Stimulated activated naive CD4-positive, alpha-beta T cell treated with Interleukin-2 at 50 U/mL for 16 hours (primary cell): Measurements from ENCODE around the gene FOXA3.

Source experiments
- DNase-seq: peaks from one replicate; lab custom pipeline; 2025; lab: John Stamatoyannopoulos, UW

Gene FOXA3

DNA sequence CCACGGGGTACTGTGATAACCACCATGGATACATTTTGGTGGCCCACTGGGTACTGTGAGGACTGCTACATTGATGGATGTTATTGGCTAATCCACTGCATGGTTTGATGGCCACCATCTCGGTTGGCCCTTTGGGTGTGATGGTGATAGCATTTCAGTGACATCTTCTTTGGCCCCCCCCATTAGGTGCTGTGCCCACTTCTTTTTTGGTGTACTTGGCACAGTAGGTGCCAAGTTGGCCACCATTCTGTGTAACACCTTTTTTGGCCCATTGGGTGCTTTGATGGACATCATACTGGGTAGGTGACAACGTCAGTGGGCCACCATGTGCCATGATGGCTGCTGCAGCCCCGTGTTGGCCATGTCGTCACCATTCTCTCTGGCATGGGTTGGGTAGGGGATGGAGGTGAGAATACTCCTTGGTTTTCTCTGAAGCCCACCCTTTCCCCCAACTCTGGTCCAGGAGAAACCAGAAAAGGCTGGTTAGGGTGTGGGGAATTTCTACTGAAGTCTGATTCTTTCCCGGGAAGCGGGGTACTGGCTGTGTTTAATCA lies 9.2 kb downstream of the FOXA3 start:
- no peak for DNase-seq

DNA sequence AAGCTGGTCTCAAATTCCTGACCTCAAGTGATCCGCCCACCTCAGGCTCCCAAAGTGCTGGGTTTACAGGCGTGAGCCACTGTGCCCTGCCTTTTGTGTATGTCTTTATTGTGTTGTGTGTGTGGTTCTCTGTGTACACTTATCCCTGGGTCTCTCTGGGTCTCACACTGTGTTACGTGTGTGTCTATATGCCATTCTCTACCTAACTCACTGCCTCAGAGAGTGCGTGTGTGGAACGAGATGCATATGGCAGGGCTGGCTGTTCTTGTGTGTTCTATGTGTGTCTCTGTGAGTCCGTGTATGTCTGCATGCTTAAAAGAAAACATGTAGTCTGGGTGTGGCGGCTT lies 10.5 kb downstream of the FOXA3 start:
- no peak for DNase-seq

DNA sequence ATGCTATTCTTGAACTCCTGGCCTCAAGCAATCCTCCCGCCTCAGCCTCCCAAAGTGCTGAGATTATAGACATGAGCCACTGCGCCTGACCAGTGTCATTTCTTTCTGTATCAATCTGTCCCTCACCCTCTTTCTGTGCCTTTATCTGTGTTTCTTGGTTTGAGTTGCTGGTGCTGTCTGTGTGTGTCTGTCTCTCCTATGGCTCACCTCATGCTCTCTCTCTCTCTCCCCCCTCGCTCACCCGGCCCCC lies 12.0 kb downstream of the FOXA3 start:
- DNase-seq = no peak

DNA sequence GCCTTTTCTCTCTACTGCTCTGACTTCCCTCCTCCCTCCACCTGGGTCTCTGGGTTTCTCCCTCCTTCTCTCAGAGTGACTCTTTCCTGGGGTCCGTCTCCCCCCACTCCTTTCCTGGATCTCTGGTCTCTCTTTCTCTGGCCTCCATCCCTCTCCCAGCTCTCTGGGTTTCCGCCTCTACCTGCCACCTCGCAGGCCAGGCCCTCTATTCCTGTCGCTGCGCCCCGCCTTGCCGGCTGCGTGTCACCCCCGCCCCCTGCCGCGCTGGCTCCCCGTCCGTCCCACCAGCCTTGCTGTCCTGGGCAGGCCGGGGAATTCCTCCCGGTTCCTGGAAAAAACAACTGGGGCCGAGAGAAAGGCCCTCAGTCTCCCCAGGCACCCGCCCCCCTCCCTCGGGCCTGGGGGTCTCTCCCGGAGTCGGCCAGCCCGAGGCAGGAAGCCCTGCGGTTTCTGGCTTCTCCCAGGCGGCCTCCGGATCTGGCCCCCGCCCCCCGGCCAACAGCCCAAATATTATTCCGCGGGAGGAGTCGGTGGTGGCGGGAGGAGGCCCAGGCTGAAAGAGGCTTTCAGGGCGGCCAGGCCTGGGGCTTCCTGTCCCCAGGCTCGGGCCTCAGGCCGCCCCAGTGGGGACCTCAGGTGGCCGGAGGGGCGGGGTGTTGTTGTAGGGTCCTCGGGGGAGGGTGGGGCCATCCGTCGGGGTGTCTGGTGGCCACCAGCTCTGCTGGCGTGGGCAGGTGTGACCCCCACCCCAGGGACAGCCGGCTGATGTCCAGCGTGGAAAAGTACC lies 12.5 kb downstream of the FOXA3 start:
- DNase-seq = peak; percentile 40

DNA sequence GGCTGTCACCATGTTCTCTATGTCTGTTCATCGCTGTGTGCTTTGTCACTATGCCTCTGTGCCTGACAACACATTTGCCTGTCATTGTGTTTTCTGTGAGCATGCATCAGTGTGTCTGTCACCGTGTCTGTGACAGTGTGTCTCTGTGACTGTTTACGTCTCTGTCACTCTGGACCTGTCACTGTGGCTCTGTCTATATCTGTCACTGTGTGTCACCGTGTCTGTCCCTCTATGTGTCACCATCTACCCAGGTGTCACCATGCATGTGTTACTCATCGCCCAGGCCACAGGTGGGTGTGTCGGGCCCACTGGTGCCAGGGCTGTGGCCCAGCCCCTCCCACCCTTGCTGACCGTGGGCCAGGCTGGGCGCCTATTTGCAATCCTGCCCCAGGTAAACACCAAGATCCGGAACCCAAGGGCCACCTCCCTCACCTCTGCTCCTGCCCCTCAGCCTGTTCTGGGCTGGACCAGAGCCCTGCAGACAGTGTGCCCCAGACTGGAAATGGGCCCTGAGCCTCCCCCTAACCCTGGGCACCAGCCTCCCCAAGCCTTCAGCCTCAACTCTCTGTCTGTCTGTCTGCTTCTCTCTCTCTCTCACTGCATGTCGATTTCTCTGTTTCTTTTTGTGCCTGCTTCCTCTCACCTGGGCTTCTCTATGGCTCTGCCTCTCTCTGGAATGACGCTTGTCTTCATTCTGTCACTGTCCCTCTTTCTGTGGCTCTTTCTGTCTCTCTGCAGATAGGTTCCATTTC lies 14.1 kb downstream of the FOXA3 start:
- DNase-seq = no peak

DNA sequence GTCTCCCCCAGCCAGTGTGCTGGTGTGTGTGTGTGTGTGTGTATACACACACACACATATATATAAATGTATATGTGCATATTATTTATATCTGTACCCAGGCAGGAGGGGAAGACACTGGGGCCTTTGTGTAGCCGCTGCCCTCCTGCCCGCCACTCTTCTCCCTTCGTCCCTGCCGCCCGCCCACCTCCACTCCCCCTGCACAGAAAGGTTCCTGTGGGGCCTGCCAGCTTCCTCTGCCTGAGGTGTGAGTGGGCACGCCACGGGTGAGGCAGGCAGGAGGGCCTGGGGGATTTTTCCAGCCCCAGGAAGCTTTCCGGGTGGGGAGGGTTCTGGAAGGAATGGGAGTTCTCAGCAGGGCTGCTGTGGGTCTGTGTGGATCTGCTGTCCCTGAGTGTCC lies 14.9 kb downstream of the FOXA3 start:
- DNase-seq = no peak

DNA sequence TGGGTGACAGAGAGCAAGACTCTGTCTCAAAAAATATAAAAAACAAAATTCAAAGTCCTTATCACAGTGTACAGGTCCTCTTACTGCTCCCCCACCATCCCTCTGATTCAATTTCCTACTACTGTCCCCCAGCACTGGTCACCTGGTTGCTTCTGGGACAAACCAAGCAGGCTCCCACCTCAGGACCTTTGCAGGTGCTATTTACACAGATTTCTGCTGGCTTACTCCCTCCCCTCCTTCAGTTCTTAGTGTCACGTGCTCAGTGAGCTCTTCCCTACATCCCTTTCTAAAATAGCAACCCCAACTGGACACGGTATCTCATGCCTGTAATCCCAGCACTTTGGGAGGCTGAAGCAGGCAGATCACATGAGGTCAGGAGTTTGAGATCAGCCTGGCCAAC lies 15.8 kb downstream of the FOXA3 start:
- no peak for DNase-seq

DNA sequence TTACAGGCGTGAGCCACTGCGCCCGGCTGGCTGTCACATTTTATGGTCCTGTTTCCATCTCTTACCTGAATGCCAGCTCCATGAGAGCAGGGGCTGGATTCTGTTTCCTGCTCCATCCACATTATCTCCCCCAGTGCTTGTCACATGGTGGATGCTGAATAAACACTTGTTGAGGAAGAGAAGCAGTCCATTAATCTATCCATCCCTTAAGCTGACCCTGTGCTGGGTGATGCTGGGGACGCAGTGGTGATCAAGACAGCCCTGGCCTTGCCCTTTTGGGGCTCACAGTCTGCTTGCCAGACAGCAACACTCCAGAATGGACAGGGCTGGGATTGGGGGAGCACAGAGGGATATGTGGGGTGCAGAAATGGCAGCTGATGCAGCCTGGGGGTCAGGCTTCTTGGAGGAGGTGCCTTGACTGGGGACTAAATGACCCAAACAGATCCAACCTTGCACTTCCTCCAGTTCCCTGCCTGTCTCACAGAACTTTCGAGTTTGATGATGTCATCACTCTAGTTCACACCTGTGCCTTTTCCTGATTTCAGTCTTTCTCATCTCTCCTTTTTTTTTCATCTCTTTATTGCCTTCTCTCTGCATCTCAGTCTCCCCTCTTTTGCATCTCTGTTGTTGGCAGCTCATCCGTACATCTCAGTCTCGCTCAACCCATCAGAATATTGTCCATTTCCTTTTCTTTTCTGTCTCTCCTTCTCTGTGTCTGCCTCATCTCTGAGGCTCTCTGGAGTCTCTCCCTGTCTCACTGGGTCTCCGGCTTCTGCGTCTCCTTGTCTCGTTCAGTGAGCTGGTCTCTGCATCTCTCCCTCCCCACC lies 17.2 kb downstream of the FOXA3 start:
- no peak for DNase-seq

DNA sequence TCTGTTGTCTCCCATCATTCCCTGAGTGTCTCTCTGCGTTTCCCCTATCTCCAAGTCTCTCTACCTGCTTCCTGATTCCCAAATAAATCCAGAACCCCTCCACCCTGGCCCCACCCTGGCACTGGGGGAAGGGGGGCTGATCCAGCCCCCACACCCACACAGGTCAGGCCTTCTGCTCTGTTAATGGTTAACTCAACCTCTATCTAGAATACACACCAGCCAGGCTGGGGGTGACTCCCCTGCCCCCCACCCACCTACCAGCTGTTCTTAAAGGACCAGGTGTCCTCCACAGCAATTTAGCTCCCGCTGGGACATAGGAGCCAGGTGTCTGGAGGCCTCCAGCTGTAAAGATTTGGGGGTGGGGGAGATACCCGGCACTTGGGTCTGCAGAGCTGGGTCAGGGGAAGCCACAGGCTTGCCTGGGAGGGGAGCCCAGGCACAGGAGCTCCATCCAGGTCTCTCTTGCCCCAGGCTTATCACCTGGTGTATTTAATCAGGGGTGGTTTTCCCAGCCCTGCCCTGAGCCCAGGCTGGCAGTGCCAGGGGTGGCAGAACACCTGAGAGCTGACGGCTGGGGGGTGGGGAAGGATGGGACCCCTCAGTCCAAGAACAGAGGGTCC lies 17.9 kb downstream of the FOXA3 start:
- no peak for DNase-seq

DNA sequence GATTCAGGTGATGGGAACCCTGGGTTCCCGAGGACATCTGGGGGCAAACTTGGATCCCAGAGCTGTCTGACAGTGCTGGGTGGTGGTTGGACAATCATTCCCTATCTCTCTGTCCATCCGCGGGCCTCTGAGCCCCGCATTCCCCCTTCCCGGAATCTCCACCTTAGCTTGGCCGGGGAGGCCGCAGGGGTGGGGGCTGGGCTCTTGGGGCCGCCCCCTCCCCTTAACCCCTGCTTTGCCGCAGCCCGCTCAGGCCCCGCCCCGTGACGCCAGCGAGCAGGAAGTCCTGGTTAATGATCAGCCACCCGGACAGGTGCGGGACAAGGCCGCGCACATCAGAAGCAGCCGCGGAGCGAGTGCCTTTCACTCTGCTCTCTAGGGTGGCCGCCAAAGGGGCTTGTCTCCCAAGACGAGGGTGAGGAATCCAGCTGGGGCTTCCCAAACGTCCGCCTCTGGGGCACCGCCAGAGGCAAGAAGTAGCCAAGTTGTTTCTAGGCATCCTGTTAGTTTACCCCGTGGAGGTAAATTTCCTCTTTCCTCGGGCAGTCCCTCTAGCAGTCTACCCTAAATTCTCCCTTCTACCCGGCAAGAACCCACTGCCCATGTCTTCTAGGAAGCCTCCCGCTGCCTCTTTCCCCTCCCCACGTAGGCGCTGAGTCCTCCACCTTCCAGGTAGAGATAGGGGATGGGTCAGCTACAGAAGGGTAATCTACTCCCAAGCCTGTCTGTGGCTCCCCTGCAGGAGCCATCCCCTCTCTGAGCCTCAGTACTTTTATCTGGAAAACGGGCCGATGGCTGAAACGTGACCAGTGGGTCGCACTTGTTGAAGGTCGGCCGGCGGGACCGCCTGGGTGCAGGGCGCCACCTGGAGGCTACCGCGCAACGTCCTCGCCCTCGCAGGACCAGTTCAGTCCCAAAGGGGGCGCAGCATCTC lies 18.8 kb downstream of the FOXA3 start:
- DNase-seq = peak; percentile 76

DNA sequence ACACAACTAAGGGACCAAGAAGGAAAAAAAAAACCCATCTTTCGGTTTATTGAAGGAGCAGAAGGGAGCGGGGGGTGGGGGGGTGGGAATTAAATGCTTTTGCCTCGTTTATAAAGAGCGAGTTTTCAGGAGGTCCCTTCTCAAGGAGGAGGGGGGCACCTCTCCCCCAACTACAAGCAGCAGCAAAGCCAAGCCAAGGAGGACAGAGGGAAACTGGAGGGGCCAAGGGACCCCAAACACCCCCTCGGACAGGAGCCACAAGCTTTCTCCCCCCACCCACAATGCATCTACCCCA lies 19.4 kb downstream of the FOXA3 start:
- no peak for DNase-seq

DNA sequence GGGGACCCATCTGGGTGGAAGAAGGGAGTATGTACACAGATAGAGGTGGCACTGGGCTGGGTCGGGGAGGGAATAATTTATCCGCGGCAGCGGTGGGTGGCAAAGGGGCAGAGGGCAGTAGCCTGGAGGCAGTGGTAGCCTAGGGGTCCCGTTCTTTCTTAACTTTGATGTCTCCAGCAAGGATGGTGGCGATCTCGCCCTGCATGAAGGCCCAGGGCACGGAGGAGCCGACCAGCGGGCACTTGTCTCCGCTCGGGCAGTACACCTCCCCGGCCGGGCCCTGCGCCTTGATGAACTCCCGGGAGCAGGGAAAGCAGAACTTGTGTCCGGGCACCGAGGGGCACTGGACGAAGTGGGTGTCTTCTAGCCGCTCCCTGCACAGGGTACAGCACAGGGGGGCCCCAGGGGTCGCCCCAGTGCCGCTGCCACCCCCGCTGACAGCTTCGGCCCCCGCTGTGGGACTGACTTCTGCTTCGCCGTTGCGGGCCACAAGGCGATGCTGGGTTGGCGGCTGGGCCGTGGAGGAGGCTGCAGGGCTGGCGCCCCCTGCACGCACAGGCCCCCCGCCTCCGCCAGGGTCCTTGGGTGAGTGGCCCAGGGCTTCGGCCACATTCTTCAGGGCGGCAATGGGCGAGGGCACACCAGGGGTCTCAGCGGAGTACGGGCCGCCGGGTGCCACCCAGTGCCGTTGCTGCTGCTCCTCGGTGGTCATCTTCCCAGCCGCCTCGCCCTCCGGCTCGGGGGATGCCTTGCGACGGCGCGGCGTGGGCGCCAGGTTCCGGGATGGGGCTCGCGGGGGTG lies 20.0 kb downstream of the FOXA3 start:
- DNase-seq = no peak

DNA sequence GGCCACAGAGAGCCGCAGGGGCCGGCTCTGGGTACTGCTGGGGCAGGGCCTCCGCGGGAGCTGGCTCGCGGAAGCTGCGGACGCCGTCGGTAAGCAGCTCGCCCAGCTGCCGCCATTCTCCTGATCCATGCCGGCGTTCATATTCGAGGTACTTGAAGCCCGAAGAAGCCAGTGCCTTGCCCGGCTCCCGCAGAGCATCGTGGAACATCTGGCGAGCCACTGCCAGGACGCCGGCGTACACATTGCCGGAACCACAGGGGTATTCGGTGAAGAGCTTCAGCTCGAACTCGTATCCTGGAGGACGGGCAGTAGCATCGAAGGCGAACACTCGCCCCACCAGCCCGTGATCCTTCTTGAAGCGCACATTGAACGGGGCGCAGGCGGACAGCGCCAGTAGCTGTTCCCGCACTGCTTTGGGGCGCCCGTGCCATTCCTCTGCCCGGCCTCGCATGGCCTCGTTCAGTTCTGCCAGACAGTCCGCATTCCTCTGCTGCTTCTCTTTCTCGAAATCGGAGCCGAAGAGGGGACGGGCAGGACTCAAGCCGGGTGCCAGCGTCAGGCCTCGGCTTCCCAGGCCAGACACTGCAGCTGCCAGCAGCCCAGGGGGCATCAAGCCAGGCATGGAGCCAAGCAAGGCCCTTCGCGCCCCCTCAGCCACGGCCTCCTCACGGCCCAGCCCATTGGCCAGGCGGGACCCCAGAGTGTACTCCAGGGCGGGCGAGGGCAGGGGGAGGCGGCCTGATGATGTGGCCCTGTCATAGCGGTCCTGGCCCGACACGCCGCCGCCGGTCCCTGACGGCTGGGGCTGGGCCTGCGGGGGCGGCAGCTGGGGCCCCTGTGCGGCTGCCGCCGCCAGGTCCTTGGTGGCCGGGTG lies 20.8 kb downstream of the FOXA3 start:
- no peak for DNase-seq

DNA sequence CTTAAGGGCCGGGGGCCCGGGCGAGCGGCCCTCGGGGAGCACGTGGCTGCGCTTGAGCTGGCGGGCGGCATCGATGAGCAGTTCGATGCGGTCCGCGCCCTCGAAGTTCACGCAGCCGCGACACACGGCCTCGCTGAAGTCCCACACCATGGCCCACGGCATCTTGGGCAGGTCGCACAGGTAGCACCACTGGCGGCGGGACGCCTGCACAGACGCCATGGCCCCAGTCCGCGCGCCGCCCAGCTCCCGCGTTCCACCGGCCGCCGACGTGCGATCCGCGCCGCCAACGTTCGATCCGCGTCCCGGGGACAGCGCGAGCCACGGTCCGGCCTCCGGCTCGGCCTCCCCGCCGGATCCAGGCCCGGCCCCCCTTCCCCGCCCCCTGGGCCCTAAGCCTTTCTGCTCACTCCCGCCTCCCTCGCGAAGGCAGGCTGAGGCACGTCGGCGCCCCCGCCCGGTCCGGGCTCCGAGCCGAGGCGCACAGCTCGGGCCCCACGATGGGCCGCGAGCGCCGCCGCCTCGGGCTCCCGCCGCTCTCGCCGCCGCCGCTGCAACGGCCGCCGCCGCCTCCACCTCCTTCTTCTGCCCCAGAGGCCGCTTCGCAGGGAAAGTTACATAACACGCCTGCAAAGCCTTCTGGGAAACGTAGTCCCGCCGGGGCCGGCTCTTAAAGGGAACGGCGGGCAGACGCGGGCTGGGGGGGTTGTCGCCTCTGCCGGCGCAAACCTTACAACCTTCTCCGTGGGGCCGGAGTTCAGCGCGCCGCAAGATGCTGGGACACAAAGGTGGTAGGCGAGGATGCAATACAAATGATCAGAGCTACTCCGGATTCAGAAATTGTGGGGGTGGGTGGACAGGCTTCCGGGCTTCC lies 21.7 kb downstream of the FOXA3 start, which contains the start of gene IRF2BP1:
Gene IRF2BP1 (minus strand): TSS at position 586 of the 871 bp plus-strand sequence. CDS start 367 bp downstream, at position 219.
- DNase-seq = peak; percentile 88

DNA sequence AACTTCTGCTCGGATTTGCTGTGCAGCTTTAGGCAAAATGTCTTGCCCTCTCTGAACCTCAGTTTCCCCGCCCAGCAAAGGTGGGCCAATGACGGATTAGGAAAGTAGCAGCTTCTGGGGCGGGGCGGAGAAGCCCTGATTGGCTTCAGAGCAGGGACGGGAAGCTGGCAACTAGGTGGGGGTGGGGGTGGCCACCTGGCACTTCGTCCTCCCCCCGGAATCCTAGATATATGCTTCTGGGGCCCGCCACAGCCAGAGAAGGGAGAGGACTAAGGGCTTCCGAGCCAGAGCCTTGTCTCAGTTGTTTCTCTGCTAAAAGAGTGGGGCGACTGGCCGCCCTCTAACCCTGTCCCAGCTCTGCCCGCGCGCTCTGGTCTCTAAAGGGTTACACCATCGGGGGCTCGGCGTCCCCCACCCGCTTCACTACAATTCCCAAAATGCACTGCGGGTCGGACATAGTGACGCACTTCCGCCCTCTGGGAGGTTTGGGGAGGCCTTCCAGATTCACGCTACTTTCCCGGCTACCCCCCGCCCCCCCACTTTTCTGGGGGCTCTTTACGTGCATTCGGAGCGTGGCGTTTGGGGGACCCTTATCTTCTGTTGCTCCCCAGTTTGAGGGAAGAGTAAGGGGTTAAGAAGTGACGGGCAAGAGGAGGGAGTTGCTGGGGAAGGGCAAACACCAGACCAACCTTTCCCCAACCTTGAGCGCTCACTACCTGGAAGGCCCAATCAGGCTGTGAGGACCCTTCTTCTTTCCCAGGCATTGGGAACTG lies 22.5 kb downstream of the FOXA3 start:
- peak; percentile 87 for DNase-seq

DNA sequence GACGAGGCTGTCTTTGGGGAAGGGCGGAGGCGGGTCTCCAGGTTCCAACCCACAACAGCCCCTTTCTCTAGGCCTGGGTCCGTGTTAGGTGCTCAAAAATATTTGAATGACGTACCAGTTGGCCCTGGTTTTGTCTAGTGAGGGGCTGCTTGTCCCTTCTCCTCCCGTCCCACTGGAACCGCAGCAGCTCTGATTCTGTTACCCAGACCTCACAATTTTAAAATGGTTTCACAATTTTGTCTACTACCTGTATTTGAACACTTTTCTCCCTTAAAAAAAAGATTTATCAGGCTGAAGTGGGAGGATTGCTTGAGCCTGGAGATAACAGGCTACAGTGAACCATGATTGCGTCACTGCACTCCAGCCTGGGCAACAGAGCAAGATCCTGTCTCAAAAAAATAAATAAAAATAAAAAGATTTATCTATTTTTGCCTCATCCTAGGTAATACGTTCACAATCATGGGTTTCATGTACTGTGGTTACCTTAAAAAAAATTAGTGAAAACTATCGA lies 23.1 kb downstream of the FOXA3 start:
- DNase-seq = no peak

DNA sequence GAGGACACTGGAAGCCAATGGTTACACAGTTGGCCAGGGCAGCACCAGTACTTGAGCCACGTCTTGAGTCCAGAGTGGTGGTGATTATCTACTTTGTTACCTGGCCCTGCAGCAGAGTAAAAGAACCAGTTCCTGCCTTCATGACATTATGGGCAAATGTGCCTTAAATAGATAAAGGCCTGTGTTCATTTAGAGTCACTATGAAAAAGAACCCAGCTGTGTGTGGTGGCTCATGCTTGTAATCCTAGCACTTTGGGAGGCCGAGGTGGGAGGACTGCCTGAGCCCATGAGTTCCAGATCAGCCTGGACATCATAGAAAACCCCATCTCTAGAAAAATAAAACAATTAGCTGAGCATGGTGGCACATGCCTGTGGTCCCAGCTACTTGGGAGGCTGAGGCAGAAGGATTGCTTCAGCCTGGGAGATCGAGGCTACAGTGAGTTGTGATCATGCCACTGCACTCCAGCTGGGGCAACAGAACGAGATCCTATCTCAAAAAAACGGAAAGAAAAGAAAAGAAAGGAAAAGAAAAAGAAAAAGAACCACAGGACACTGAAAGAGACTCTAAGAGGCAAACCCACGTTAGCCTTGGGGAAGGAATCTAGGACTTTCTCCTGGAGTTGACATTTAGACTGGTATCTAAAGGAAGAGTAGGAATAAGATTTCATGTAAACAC lies 25.2 kb downstream of the FOXA3 start:
- no peak for DNase-seq
